Astrocyte (in vitro differentiated cells and primary cell): ENCODE measurements around the gene CARM1.

Source experiments
- CTCF ChIP-seq: IDR thresholded peaks from 2 replicates; pipeline ENCODE4 v1.5.1; 2011; ENCODE audit warnings: low read depth, mild to moderate bottlenecking, inconsistent platforms, low read length, moderate library complexity; ENCODE audit not compliant: insufficient read depth
- EZH2 ChIP-seq: IDR thresholded peaks from 2 replicates; pipeline ENCODE4 v1.6.1; 2012; ENCODE audit warnings: mild to moderate bottlenecking, low read length, inconsistent platforms; ENCODE audit not compliant: insufficient read depth

DNA sequence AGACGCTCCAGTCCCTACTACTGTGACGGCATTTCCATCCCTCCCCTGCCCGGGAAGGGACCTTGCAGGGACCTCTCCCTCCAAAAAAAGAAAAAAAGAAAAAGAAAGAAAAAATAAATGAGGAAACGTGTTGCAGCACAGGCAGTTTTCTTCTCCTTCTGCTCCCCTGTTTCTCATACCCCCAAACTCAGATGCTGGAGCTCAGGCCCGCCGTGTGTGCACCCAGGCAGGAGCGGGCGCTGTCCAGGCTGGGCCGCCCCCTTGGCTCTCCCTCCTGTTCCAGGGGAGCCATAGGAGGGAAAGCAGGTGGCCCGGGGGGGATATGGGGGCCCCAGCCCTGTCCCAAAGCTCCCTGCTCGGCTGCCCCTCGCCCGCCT lies 51.3 kb downstream of the CARM1 start:
- no peak for TF ChIP-seq EZH2
- no peak for TF ChIP-seq CTCF
